WI38 (cell line): ENCODE results near the gene PSORS1C1.
"Not testable (repeated sequence)": the region's sequence is repeated elsewhere in the genome, so short reads cannot be mapped to it uniquely, and the experiment has no call there.

Source experiments
- H3K4me3 ChIP-seq: 2 replicates; pipeline ENCODE4 v1.5.1; 2011; ENCODE audit warnings: low read depth, mild to moderate bottlenecking, control low read depth, low read length
- TF ChIP-seq, protein P1 (sequence below): IDR thresholded peaks from 2 replicates; pipeline ENCODE4 v1.5.1; 2012; ENCODE audit warnings: low read depth, mild to moderate bottlenecking, control low read depth, low read length

Gene PSORS1C1

GRCh38 chr6:31114541-31114878 lies at the start of gene PSORS1C1:
Gene PSORS1C1, plus strand, starts transcription at chr6:31114800. Its CDS starts 14,833 bp downstream, at chr6:31129633.
- TF ChIP-seq, protein P1, sequence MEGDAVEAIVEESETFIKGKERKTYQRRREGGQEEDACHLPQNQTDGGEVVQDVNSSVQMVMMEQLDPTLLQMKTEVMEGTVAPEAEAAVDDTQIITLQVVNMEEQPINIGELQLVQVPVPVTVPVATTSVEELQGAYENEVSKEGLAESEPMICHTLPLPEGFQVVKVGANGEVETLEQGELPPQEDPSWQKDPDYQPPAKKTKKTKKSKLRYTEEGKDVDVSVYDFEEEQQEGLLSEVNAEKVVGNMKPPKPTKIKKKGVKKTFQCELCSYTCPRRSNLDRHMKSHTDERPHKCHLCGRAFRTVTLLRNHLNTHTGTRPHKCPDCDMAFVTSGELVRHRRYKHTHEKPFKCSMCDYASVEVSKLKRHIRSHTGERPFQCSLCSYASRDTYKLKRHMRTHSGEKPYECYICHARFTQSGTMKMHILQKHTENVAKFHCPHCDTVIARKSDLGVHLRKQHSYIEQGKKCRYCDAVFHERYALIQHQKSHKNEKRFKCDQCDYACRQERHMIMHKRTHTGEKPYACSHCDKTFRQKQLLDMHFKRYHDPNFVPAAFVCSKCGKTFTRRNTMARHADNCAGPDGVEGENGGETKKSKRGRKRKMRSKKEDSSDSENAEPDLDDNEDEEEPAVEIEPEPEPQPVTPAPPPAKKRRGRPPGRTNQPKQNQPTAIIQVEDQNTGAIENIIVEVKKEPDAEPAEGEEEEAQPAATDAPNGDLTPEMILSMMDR: no peak
- H3K4me3 ChIP-seq: peak within 1 kb of the TSS; percentile 18; the same call in 1 of the 2 replicates

DNA sequence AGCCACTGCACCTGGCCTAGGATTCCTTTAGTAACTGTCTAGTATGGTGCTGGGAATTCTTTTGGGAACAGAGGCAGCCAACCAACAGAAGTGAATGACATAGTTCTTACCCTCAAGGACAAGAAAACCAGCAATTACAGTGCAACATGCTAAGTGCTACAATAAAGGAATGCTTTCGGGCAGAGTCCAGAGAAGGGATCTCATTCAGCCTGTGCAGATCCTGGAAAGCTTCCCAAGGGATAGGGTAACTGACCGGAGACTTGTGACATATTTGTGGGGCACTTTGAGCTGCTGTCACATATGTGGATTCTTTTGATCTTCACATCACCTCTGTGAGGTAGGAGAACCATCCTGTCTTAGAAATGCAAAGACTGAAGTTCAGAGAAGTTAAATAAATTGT lies 49.0 kb upstream of the PSORS1C1 start:
- TF ChIP-seq, protein P1: no peak
- H3K4me3 ChIP-seq: no peak overlapping the region

- not testable (repeated sequence) for H3K4me3 ChIP-seq
Observed at GRCh38 chr6:31067028-31067427, 47.6 kb upstream of the PSORS1C1 start.

- H3K4me3 ChIP-seq: not testable (repeated sequence)
Observed at GRCh38 chr6:31067891-31068668, 46.5 kb upstream of the PSORS1C1 start.

DNA sequence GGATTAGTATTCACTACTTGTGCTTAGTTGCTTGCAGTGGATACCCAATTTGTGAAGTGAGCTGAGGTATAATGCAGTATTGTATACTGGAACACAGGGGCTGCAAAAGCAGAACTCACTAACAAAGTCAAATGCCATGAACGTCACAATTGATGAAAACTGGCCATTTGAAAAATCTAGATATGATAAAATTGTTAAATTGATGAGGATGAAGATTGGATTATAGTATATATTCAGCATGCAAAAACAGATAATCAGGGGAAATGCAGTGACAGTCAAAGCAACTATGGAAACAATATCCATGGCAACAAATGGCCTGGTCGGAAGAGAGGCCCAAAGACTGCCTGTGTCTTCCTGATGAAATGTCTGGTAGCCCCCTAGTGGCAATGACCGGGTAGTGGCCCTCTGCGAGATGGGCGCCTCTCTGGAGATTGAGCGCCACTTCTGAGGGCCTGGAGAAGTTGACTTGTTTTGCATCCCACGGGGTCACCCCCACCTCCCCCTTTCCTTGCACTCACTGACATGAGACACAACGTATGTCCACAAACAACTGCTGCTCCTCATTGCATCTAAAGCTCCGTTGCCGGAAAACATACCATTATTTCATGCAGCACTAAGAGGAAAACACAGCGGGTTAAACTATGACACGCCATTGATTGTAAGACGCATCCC lies 45.8 kb upstream of the PSORS1C1 start:
- TF ChIP-seq, protein P1: peak; percentile 96
- H3K4me3 ChIP-seq: no peak overlapping the region

DNA sequence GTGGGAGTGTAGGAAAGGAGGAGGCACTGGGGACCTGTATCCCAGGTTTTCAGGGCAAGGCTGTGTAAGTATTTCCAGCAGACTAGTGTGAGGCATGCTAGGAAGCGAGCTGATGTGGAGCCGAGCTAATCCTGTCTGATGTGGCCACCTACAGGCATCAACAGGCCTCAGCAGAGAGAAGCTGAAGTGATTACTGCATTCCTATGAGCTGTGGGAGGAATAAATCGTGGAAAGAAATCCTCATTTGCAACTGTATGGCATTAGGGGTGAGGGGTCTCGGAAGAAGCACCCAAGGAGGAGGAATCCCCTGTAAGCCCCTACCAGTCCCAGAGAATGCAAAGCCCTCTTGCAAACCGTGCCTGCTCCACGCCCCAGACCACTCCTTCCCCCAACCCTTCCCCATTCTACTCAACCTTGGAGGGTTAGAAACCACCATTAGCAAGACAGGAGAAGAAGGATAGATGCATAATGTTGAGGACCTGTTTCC lies 43.8 kb upstream of the PSORS1C1 start:
- TF ChIP-seq, protein P1: peak; percentile 69
- H3K4me3 ChIP-seq: no peak overlapping the region

GRCh38 chr6:31074401-31074800 lies 40.2 kb upstream of the PSORS1C1 start:
- TF ChIP-seq, protein P1: no peak
- no peak overlapping the region for H3K4me3 ChIP-seq

- H3K4me3 ChIP-seq: no peak overlapping the region
Observed at GRCh38 chr6:31075528-31075927, 39.1 kb upstream of the PSORS1C1 start.

More at GRCh38 chr6:31075528-31075927, 39.1 kb upstream of the PSORS1C1 start:
- TF ChIP-seq, protein P1: no peak
